ENCODE measurements around the gene DCLRE1B. TPM values are rescaled to one million over a fixed set of nuclear protein-coding genes. Genes with fewer than 3 reads are reported as not detected.

Gene DCLRE1B
- total and polyA plus RNA-seq, 2 experiments from 2014 or later: 4.6 to 6.0 TPM

GRCh38 chr1:113857776-113858175, 47.4 kb upstream of the DCLRE1B start:
- H3K27ac ChIP-seq: no peak overlapping the region
- TF ChIP-seq CTCF (IDR thresholded peaks at IDR 0.05; ENCODE audit: poor library complexity): no peak
- no peak for TF ChIP-seq EZH2 (IDR thresholded peaks at IDR 0.05; ENCODE audit: borderline replicate concordance)
- TF ChIP-seq EZH2phosphoT487 (IDR thresholded peaks at IDR 0.05; ENCODE audit: low read depth, severe bottlenecking, unreplicated experiment): no peak
- no peak overlapping the region for H2AFZ ChIP-seq
- no peak overlapping the region for H3K4me3 ChIP-seq
- no peaks in the 10 kb centered on the region for H3K27me3 ChIP-seq
- H3K79me2 ChIP-seq: no peaks in the 10 kb centered on the region
- no peaks in the 10 kb centered on the region for H3K36me3 ChIP-seq (replicated peaks; ENCODE audit: insufficient read depth, low read depth)
- no peak overlapping the region for H3K4me2 ChIP-seq
- DNase-seq (ENCODE audit: low spot score): no peak
- 90% methylated on average over 3 of the region's 3 CpGs for WGBS (ENCODE audit: low lambda C conversion rate, missing lambda C conversion rate)
- H3K9me2 ChIP-seq (replicated peaks; ENCODE audit: insufficient read depth): no peaks in the 10 kb centered on the region
- no peaks in the 10 kb centered on the region for H3K4me1 ChIP-seq (ENCODE audit: insufficient read depth)
- no peaks in the 10 kb centered on the region for H3K9me3 ChIP-seq (ENCODE audit: low read depth)
- H4K20me1 ChIP-seq (ENCODE audit: insufficient read depth, poor library complexity, severe bottlenecking): no peaks in the 10 kb centered on the region

GRCh38 chr1:113858418-113858817, 46.7 kb upstream of the DCLRE1B start:
- Histone ChIP-seq H2AFZ (no peak overlapping the region), H3K27me3 (no peaks in the 10 kb centered on the region), H3K27ac (no peak overlapping the region), H3K4me1 (ENCODE audit: insufficient read depth) (no peaks in the 10 kb centered on the region), H3K9me3 (ENCODE audit: low read depth) (no peaks in the 10 kb centered on the region), H3K4me2 (no peak overlapping the region), H3K79me2 (no peaks in the 10 kb centered on the region), H4K20me1 (ENCODE audit: insufficient read depth, poor library complexity, severe bottlenecking) (no peaks in the 10 kb centered on the region), H3K9me2 (replicated peaks; ENCODE audit: insufficient read depth) (no peaks in the 10 kb centered on the region), H3K4me3 (no peak overlapping the region), H3K36me3 (replicated peaks; ENCODE audit: insufficient read depth, low read depth) (no peaks in the 10 kb centered on the region)
- TF ChIP-seq EZH2 (IDR thresholded peaks at IDR 0.05; ENCODE audit: borderline replicate concordance) (no peak), EZH2phosphoT487 (IDR thresholded peaks at IDR 0.05; ENCODE audit: low read depth, severe bottlenecking, unreplicated experiment) (no peak), CTCF (IDR thresholded peaks at IDR 0.05; ENCODE audit: poor library complexity) (no peak)
- WGBS (ENCODE audit: low lambda C conversion rate, missing lambda C conversion rate): 92% methylated on average over 3 of the region's 3 CpGs
- no peak for DNase-seq (ENCODE audit: low spot score)

- TF ChIP-seq CTCF (IDR thresholded peaks at IDR 0.05; ENCODE audit: poor library complexity) (no peak), EZH2 (IDR thresholded peaks at IDR 0.05; ENCODE audit: borderline replicate concordance) (no peak), EZH2phosphoT487 (IDR thresholded peaks at IDR 0.05; ENCODE audit: low read depth, severe bottlenecking, unreplicated experiment) (no peak)
- H3K27ac ChIP-seq: no peak overlapping the region
- H4K20me1 ChIP-seq (ENCODE audit: insufficient read depth, poor library complexity, severe bottlenecking): no peaks in the 10 kb centered on the region
- H3K9me3 ChIP-seq (ENCODE audit: low read depth): no peaks in the 10 kb centered on the region
- no peak overlapping the region for H2AFZ ChIP-seq
- H3K27me3 ChIP-seq: no peaks in the 10 kb centered on the region
- H3K4me2 ChIP-seq: no peak overlapping the region
- H3K4me3 ChIP-seq: no peak overlapping the region
- H3K9me2 ChIP-seq (replicated peaks; ENCODE audit: insufficient read depth): no peaks in the 10 kb centered on the region
- 83% methylated on average over 1 of the region's 1 CpG for WGBS (ENCODE audit: low lambda C conversion rate, missing lambda C conversion rate)
- H3K79me2 ChIP-seq: no peaks in the 10 kb centered on the region
- DNase-seq (ENCODE audit: low spot score): no peak
- H3K36me3 ChIP-seq (replicated peaks; ENCODE audit: insufficient read depth, low read depth): no peaks in the 10 kb centered on the region
- H3K4me1 ChIP-seq (ENCODE audit: insufficient read depth): no peaks in the 10 kb centered on the region
Observed at GRCh38 chr1:113858982-113859381, 46.1 kb upstream of the DCLRE1B start.

All from hepatocyte (in vitro differentiated cells).